Mesenchymal stem cell (in vitro differentiated cells and primary cell): Measurements from ENCODE around the gene NRXN3.

Experiments
- DNase-seq: peaks from one replicate; pipeline ENCODE4 v3.0.0-alpha.2; 2013
- H2AFZ ChIP-seq: one replicate; pipeline ENCODE4 v1.6.1; 2013; ENCODE audit warnings: low read depth, mild to moderate bottlenecking, control low read depth, inconsistent platforms, low read length, moderate library complexity
- H2AK5ac ChIP-seq: 2 replicates; pipeline ENCODE4 v1.6.1; 2013; ENCODE audit warnings: low read length, moderate library complexity, mild to moderate bottlenecking, inconsistent platforms; ENCODE audit not compliant: severe bottlenecking
- H2BK120ac ChIP-seq: one replicate; pipeline ENCODE4 v1.6.1; 2013; ENCODE audit warnings: low read depth, mild to moderate bottlenecking, inconsistent platforms, low read length, moderate library complexity
- H2BK12ac ChIP-seq, 2 experiments: one replicate each; pipeline ENCODE4 v1.6.1; 2013; ENCODE audit warnings: inconsistent platforms in 2 of 2, low read length in 2 of 2, mild to moderate bottlenecking in 2 of 2, moderate library complexity in 2 of 2, control low read depth in 1 of 2
- H2BK15ac ChIP-seq: one replicate; pipeline ENCODE4 v1.6.1; 2013; ENCODE audit warnings: mild to moderate bottlenecking, low read depth, inconsistent platforms; ENCODE audit not compliant: poor library complexity, severe bottlenecking
- H2BK5ac ChIP-seq: 2 replicates; pipeline ENCODE4 v1.6.1; 2013; ENCODE audit warnings: low read depth, mild to moderate bottlenecking, low read length, control low read depth, inconsistent platforms; ENCODE audit not compliant: poor library complexity, severe bottlenecking
- H3K14ac ChIP-seq, 2 experiments: one replicate each; pipeline ENCODE4 v1.6.1; 2013; ENCODE audit warnings: inconsistent platforms in 2 of 2, low read length in 2 of 2, control low read depth in 1 of 2, mild to moderate bottlenecking in 1 of 2, moderate library complexity in 1 of 2
- H3K18ac ChIP-seq, 2 experiments: one replicate each; pipeline ENCODE4 v1.6.1; 2013; ENCODE audit warnings: inconsistent platforms in 2 of 2, low read length in 2 of 2, control low read depth in 1 of 2, low read depth in 1 of 2, mild to moderate bottlenecking in 1 of 2
- H3K23ac ChIP-seq, 2 experiments: one replicate each; pipeline ENCODE4 v1.6.1; 2013; ENCODE audit warnings: inconsistent platforms in 2 of 2, low read length in 2 of 2, mild to moderate bottlenecking in 2 of 2, moderate library complexity in 2 of 2, control low read depth in 1 of 2
- H3K27ac ChIP-seq: 2 replicates; pipeline ENCODE4 v1.5.1; 2013; ENCODE audit warnings: mild to moderate bottlenecking, moderate library complexity, low read length, control low read depth, inconsistent platforms; ENCODE audit not compliant: poor library complexity, severe bottlenecking
- H3K27me3 ChIP-seq, 2 experiments: 2 replicates each; pipeline versions ENCODE4 v1.6.1 to v1.7.0; 2013; ENCODE audit warnings: low read length in 2 of 2, mild to moderate bottlenecking in 2 of 2, moderate library complexity in 2 of 2, control low read depth in 1 of 2, inconsistent platforms in 1 of 2; ENCODE audit not compliant: control insufficient read depth in 1 of 2, insufficient read depth in 1 of 2
- H3K36me3 ChIP-seq, 2 experiments: 2 replicates each; pipeline versions ENCODE4 v1.6.1 to v1.7.0; 2013; ENCODE audit warnings: low read length in 2 of 2, control low read depth in 1 of 2, inconsistent platforms in 1 of 2, low read depth in 1 of 2, mild to moderate bottlenecking in 1 of 2; ENCODE audit not compliant: insufficient read depth in 2 of 2, control insufficient read depth in 1 of 2
- H3K4ac ChIP-seq, 2 experiments: one replicate each; pipeline ENCODE4 v1.6.1; 2013; ENCODE audit warnings: inconsistent platforms in 2 of 2, low read length in 2 of 2, mild to moderate bottlenecking in 2 of 2, moderate library complexity in 2 of 2, control low read depth in 1 of 2, low read depth in 1 of 2
- H3K4me1 ChIP-seq: 2 replicates; pipeline ENCODE4 v1.6.1; 2013; ENCODE audit warnings: low read depth, low read length, control low read depth; ENCODE audit not compliant: control insufficient read depth, insufficient read depth
- H3K4me2 ChIP-seq: 2 replicates; pipeline ENCODE4 v1.6.1; 2013; ENCODE audit warnings: low read length, mild to moderate bottlenecking, inconsistent platforms; ENCODE audit not compliant: poor library complexity, severe bottlenecking
- H3K4me3 ChIP-seq, 2 experiments: 2 replicates each; pipeline versions ENCODE4 v1.5.1 to v1.7.0; 2013; ENCODE audit warnings: low read length in 2 of 2, mild to moderate bottlenecking in 2 of 2, control low read depth in 1 of 2, low read depth in 1 of 2; ENCODE audit not compliant: insufficient read depth in 1 of 2
- H3K79me1 ChIP-seq: replicated peaks from 2 replicates; pipeline ENCODE4 v1.6.1; 2013; ENCODE audit warnings: mild to moderate bottlenecking, control low read depth, low read length, inconsistent platforms; ENCODE audit not compliant: poor library complexity, severe bottlenecking
- H3K9ac ChIP-seq: 2 replicates; pipeline ENCODE4 v1.7.0; 2013; ENCODE audit warnings: mild to moderate bottlenecking, low read length, moderate library complexity
- H3K9me3 ChIP-seq: 2 replicates; pipeline ENCODE4 v1.7.0; 2013; ENCODE audit warnings: mild to moderate bottlenecking, low read length; ENCODE audit not compliant: control insufficient read depth
- H4K8ac ChIP-seq: one replicate; pipeline ENCODE4 v1.6.1; 2013; ENCODE audit warnings: inconsistent platforms, mild to moderate bottlenecking, low read length, moderate library complexity
- H4K91ac ChIP-seq: one replicate; pipeline ENCODE4 v1.6.1; 2013; ENCODE audit warnings: mild to moderate bottlenecking, low read length, inconsistent platforms
- WGBS: methylation state at CpG from one replicate; pipeline ENCODE4 v1.1.7; 2013; ENCODE audit warnings: mixed read lengths; 5-methylcytosine and 5-hydroxymethylcytosine counted together

NRXN3 gene

DNA sequence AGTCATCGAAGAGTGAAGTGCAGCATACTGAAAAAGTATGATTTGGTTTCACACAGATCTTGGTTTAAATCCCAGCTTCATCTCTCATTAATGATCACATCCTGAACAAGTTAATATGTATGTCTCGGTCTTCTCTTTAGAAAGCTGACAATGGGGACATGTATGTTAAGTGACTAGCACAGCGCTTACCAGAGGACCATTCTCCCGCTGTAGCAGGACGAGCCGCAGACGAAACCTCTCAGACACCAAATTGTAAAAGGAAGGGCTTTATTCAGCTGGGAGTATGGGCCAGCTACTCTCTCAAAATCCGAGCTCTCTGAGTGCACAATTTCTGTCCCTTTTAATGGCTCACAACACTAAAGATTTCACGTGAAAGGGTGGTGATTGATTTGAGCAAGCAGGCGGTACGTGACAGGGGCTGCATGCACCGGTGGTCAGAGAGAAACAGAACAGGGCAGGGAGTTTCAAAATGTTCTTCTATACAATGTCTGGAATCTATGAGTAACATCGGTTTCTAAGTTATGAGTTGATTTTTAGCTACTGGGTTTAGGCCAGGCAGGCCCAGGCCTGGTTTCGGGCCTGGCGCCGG lies 1358.7 kb downstream of the NRXN3 start:
- H2BK12ac ChIP-seq, result no peak overlapping the region
- no peaks in the 10 kb centered on the region for H3K9me3 ChIP-seq
- H3K4ac ChIP-seq, result no peak overlapping the region
- no peaks in the 10 kb centered on the region for H3K27me3 ChIP-seq
- H2BK15ac ChIP-seq, result no peak overlapping the region
- H3K23ac ChIP-seq, result no peak overlapping the region
- H3K18ac ChIP-seq, result no peak overlapping the region
- no peak overlapping the region for H3K9ac ChIP-seq
- peaks cover 2% of the 10 kb centered on the region for H3K4me1 ChIP-seq
- no peak overlapping the region for H3K4me3 ChIP-seq
- H3K14ac ChIP-seq, result no peak overlapping the region
- no peaks in the 10 kb centered on the region for H3K36me3 ChIP-seq
- no peak overlapping the region for H2BK120ac ChIP-seq
- H2BK5ac ChIP-seq, result no peak overlapping the region
- H4K91ac ChIP-seq, result no peak overlapping the region
- H4K8ac ChIP-seq, result no peak overlapping the region
- H2AFZ ChIP-seq, result no peak overlapping the region
- H3K4me2 ChIP-seq, result no peak overlapping the region
- no peak for DNase-seq
- no peak overlapping the region for H3K27ac ChIP-seq
- no peak overlapping the region for H2AK5ac ChIP-seq
- no peaks in the 10 kb centered on the region for H3K79me1 ChIP-seq
- WGBS, result 89% methylated on average over 11 of the region's 16 CpGs

DNA sequence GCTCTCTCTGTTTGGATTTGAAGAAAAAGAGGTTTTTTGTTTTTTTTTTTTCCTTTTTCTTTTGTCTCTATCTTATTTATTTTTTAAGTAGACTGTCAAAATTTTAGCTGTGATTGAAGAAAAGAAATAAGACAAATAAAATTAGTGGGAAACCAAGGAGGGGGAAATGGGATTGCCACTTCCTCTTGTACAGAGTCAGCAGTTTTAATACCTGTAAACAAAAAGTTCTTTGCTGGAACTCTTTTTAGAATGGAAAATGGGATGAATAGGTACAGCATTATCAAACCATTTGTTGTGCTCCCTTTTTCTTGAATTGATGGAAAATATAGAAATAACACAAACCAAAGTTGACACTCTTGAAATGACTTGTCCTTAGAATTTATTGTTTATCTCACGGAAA lies 1360.4 kb downstream of the NRXN3 start:
- Histone ChIP-seq H3K18ac (no peak overlapping the region), H3K23ac (no peak overlapping the region), H3K9me3 (no peaks in the 10 kb centered on the region), H2BK12ac (no peak overlapping the region), H4K91ac (no peak overlapping the region), H3K14ac (no peak overlapping the region), H3K4me3 (no peak overlapping the region), H3K4me1 (peaks cover 2% of the 10 kb centered on the region), H4K8ac (no peak overlapping the region), H3K79me1 (no peaks in the 10 kb centered on the region), H2BK120ac (no peak overlapping the region), H2AK5ac (no peak overlapping the region), H3K4ac (no peak overlapping the region), H3K4me2 (no peak overlapping the region), H2BK15ac (no peak overlapping the region), H3K9ac (no peak overlapping the region), H3K27ac (no peak overlapping the region), H2BK5ac (no peak overlapping the region), H3K36me3 (no peaks in the 10 kb centered on the region), H2AFZ (no peak overlapping the region), H3K27me3 (no peaks in the 10 kb centered on the region)
- no CpG with 5 or more reads among the region's 1 CpG for WGBS
- no peak for DNase-seq

- Histone ChIP-seq H2BK12ac (no peak overlapping the region), H3K4me1 (no peaks in the 10 kb centered on the region), H4K8ac (no peak overlapping the region), H2BK120ac (no peak overlapping the region), H2BK15ac (no peak overlapping the region), H3K18ac (no peak overlapping the region), H3K27me3 (no peaks in the 10 kb centered on the region), H3K36me3 (no peaks in the 10 kb centered on the region), H3K4ac (no peak overlapping the region), H3K9me3 (no peaks in the 10 kb centered on the region), H2BK5ac (no peak overlapping the region), H2AFZ (no peak overlapping the region), H3K4me3 (no peak overlapping the region), H4K91ac (no peak overlapping the region), H3K23ac (no peak overlapping the region), H3K4me2 (no peak overlapping the region), H2AK5ac (no peak overlapping the region), H3K9ac (no peak overlapping the region), H3K27ac (no peak overlapping the region), H3K79me1 (no peaks in the 10 kb centered on the region), H3K14ac (no peak overlapping the region)
- WGBS, result 76% methylated on average over 7 of the region's 8 CpGs
- DNase-seq, result no peak
Observed at GRCh38 chr14:79534703-79535353, 1364.7 kb downstream of the NRXN3 start.

DNA sequence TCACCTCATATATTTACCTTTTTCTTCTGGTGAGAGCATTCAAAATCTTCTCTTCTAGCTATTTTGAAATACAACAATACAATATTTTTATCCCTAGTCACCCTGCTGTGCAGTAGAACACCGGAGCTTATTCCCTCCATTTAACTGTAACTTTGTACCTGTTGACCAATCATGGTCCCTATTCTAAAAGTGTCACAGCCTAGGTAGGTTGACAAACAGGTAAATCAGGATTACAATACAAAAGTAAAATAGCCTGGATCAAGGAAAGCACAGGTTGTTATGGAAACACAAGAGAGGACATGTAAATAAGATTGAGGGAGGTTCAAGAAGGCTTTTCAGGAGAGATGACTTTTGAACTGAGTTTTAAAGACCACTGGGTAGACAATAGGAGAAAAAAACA lies 1370.2 kb downstream of the NRXN3 start:
- H2BK12ac ChIP-seq, result no peak overlapping the region
- H3K23ac ChIP-seq, result no peak overlapping the region
- no peak overlapping the region for H3K4ac ChIP-seq
- H3K27me3 ChIP-seq, result no peaks in the 10 kb centered on the region
- H3K4me3 ChIP-seq, result no peak overlapping the region
- H4K8ac ChIP-seq, result no peak overlapping the region
- no peak overlapping the region for H3K18ac ChIP-seq
- no peak for DNase-seq
- no peak overlapping the region for H4K91ac ChIP-seq
- H3K4me1 ChIP-seq, result peaks cover 2% of the 10 kb centered on the region
- H3K27ac ChIP-seq, result no peak overlapping the region
- 63% methylated on average over 1 of the region's 1 CpG for WGBS
- H3K9me3 ChIP-seq, result no peaks in the 10 kb centered on the region
- no peak overlapping the region for H2BK15ac ChIP-seq
- H2BK120ac ChIP-seq, result no peak overlapping the region
- H3K79me1 ChIP-seq, result no peaks in the 10 kb centered on the region
- no peak overlapping the region for H3K9ac ChIP-seq
- H2BK5ac ChIP-seq, result no peak overlapping the region
- H2AK5ac ChIP-seq, result no peak overlapping the region
- no peak overlapping the region for H2AFZ ChIP-seq
- H3K4me2 ChIP-seq, result no peak overlapping the region
- no peaks in the 10 kb centered on the region for H3K36me3 ChIP-seq
- no peak overlapping the region for H3K14ac ChIP-seq
